GM18858 (cell line): Measurements from ENCODE around the gene PTBP1.
"Not testable (repeated sequence)": the region's sequence is repeated elsewhere in the genome, so short reads cannot be mapped to it uniquely, and the experiment has no call there.

Experiments used
- ATAC-seq: cut with Tn5 transposase; IDR thresholded peaks from one replicate; pipeline ENCODE4 v1.9.1; 2021; ENCODE audit not compliant: unreplicated experiment

PTBP1 gene

DNA sequence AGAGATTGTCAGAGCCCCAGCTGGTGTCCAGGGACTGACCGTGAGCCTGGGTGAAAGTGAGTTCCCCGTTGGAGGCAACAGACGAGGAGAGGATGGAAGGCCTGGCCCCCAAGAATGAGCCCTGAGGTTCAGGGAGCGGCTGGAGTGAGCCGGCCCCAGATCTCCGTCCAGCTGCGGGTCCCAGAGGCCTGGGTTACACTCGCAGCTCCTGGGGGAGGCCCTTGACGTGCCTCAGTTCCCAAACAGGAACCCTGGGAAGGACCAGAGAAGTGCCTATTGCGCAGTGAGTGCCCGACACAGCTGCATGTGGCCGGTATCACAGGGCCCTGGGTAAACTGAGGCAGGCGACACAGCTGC lies 53.7 kb downstream of the PTBP1 start:
- no peak for ATAC-seq

DNA sequence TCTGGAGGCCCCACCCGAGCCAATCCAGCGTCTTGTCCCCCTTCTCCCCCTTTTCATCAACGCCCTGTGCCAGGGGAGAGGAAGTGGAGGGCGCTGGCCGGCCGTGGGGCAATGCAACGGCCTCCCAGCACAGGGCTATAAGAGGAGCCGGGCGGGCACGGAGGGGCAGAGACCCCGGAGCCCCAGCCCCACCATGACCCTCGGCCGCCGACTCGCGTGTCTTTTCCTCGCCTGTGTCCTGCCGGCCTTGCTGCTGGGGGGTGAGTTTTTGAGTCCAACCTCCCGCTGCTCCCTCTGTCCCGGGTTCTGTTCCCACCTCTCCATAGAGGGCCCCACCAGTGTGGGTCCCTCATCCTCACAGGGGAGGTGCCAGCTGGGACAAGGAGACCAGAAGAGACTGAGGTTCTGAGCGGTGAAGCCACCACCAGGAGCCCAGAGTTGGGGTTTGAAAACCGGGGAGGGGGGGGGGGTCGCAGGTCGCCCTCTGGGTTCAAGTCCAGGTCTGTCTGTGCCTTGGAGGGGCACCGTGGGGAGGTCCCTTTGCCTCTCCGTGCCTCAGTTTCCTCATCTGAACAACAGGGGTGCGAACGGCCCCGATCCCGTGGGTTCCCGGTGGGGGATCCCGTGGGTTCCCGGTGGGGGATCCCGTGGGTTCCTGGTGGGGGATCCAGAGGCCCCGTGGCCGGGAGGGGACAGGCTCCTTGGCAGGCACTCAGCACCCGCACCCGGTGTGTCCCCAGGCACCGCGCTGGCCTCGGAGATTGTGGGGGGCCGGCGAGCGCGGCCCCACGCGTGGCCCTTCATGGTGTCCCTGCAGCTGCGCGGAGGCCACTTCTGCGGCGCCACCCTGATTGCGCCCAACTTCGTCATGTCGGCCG lies 55.1 kb downstream of the PTBP1 start, which contains the start of gene ELANE:
ELANE (plus strand) TSS at position 168 of the 878 bp plus-strand sequence; CDS start at position 194, 26 bp downstream.
- no peak for ATAC-seq

DNA sequence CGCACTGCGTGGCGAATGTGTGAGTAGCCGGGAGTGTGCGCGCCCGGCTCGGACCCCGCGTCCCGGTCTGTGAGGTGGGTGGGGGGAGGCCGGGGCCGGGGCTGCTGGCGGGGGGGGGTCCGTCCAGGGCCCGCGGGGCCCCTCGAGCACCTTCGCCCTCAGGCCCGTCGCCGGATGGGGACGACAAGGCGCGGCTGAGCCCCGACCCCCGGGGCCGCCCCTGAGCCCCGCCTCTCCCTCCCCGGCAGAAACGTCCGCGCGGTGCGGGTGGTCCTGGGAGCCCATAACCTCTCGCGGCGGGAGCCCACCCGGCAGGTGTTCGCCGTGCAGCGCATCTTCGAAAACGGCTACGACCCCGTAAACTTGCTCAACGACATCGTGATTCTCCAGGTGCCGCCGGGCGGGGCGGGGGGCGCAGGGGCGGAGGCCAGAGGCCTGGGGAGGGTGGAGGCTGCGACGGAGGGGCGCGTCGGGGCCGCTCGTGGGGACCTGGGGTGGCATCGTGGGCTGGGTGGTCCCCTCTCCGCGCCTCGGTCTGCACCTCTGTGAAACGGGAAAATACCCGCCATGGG lies 55.8 kb downstream of the PTBP1 start:
- no peak for ATAC-seq

DNA sequence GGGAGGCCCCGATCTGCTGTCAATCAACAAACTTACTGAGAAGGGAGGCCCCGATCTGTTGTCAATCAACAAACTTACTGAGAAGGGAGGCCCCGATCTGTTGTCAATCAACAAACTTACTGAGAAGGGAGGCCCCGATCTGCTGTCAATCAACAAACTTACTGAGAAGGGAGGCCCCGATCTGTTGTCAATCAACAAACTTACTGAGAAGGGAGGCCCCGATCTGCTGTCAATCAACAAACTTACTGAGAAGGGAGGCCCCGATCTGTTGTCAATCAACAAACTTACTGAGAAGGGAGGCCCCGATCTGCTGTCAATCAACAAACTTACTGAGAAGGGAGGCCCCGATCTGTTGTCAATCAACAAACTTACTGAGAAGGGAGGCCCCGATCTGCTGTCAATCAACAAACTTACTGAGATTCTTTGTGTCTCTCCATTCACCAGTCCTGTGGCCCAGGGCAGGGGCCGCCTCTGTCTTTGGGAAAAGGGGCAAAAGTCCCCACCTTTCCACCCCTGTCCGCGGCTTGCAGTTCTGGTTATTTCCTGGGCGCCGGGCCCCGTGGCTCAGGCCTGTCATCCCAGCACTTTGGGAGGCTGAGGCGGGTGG lies 56.5 kb downstream of the PTBP1 start:
- not testable (repeated sequence) for ATAC-seq

DNA sequence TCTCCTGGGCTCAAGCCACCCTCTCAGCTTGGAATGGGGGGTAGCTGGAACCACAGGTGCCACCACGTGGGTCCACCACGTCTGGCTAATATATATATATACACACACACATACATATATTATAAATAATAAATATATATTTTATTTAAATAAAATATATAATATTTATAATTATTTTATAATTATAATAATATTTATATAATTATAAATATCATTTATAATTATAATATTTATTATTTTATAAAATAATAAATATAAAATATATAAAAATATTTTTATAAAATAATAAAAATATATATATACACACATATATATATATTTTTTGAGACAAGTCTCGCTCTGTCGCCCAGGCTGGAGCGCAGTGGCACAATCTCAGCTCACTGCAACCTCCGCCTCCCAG lies 57.3 kb downstream of the PTBP1 start:
- ATAC-seq: no peak

DNA sequence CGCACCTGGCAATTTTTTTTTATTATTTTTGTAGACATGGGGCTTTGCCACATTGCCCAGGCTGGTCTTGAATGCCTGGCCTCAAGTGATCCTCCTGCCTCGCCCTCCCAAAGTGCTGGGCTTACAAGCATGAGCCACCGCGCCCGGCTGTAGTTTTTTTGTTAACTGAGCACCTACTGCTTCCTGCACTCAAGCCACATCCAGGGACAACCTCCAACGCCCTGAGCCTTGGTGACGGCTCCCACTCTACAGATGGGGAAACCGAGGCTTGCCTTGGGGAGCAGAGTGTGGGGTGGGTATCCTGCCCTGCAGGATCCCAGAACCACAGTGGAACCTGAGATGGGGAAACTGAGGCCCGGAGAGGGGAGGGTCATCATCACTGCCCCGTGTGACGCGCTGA lies 57.9 kb downstream of the PTBP1 start:
- ATAC-seq: no peak

DNA sequence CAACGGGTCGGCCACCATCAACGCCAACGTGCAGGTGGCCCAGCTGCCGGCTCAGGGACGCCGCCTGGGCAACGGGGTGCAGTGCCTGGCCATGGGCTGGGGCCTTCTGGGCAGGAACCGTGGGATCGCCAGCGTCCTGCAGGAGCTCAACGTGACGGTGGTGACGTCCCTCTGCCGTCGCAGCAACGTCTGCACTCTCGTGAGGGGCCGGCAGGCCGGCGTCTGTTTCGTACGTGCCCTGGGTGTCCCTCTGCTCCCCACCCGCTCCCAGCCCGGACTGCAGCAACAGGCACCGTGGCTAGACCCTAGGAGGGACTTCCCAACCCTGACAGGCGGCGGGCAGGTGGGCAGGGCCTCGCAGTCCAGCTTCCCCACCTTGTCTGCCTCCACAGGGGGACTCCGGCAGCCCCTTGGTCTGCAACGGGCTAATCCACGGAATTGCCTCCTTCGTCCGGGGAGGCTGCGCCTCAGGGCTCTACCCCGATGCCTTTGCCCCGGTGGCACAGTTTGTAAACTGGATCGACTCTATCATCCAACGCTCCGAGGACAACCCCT lies 58.4 kb downstream of the PTBP1 start:
- ATAC-seq: no peak

DNA sequence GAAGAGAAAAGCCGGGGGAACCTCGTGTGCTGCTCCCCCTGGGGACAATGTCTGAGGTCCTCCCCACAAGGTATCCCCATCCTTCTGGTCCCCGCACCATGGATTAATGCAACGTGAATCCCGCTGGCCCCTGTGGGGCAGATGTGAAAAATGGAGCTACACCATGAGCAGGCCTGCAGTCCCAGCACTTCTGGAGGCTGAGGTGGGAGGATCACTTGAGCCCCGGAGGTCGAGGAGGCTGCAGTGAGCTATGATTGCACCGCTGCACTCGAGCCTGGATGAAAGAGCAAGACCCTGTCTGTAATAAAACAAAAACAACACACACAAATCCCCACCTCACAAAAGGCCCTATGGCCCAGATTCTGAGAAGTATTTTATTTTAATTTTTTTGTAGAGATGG lies 61.0 kb downstream of the PTBP1 start:
- ATAC-seq: no peak

DNA sequence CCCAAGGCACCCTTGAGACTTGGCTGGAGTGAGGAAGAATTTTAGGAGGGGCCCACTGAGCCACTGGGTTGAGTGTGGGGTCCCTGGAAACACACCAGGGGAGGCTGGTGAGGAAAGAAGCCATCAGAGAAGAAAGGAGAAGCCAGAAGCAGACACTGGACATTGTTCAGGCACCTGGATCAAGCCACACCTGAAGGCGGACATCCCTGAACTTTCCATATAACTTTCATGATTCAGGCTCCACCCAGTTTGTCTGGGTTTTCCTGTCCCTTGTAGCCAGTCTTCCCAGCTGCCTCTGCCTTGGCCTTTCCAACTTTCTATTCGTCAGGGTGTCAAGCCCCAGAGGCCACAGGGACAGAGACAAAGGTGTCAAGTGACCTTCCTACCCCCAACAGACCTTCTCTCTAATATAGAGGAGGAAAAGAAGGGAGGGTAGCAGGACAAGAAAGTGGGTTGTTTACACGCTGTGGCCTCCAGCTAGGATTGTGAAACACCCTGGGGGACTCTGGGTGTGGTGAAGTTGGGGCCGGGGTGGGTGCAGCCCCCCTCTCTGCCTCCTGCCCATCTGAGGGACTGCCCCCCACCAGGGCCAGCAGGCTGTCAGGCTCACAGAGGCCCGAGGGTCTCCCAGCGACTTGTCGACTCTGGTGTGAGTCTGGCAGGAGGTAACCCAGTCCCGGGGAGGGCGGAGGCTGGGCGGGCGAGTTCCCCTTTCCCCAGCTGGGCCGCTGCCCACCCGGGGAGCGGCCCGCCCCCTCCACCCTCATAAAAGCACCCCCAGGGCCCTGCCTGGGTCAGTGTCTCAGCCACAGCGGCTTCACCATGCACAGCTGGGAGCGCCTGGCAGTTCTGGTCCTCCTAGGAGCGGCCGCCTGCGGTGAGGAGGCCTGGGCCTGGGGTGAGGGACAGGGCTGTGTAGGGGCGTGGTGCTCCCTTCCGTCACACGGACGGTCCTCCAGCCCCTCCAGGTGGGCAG lies 61.9 kb downstream of the PTBP1 start, which contains the start of gene CFD:
CFD (plus strand) TSS at position 797 of the 976 bp plus-strand sequence; CDS start at position 823, 26 bp downstream.
- ATAC-seq: no peak

DNA sequence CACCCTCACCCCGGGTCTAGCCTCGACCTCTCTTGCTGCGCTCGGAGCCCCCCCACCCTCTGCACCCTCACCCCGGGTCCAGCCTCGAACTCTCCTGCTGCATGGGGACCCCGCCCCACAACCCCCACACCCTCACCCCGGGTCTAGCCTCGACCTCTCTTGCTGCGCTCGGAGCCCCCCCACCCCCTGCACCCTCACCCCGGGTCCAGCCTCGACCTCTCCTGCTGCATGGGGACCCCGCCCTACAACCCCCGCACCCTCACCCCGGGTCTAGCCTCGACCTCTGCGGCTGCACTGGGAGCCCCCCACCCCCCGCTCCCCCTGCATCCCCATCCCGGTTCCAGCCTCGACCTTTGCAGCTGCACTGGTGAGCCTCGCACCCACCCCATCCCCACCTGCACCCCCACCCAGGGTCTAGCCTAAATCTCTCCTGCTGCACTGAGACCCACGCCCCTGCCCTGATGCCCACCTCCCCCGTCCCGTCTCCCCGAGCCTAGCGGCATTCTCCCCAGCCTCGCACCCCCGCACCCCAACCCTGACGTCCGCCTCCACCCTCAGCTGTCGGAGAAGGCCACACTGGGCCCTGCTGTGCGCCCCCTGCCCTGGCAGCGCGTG lies 64.0 kb downstream of the PTBP1 start:
- ATAC-seq: no peak
